Erythroblast (primary cell): ENCODE results near the gene FAM13B.

Source experiments
- GATA1 ChIP-seq: IDR thresholded peaks from 2 replicates; pipeline ENCODE4 v1.6.1; 2011; ENCODE audit warnings: low read depth, mild to moderate bottlenecking, control low read depth, low read length, moderate library complexity
- POLR2A ChIP-seq: IDR thresholded peaks from 2 replicates; pipeline ENCODE4 v1.6.1; 2011; ENCODE audit warnings: mild to moderate bottlenecking, low read length

GRCh38 chr5:137997726-137998213 lies 35.1 kb downstream of the FAM13B start:
- TF ChIP-seq GATA1 (no peak), POLR2A (peak; percentile 36)
